NCI-H524 treated with DMSO at 0.1 percent for 48 hours (cell line): ENCODE measurements around the gene GPC6.

Experiments used
- DNase-seq: peaks from one replicate; lab custom pipeline; 2025; lab: John Stamatoyannopoulos, UW

The GPC6 gene

DNA sequence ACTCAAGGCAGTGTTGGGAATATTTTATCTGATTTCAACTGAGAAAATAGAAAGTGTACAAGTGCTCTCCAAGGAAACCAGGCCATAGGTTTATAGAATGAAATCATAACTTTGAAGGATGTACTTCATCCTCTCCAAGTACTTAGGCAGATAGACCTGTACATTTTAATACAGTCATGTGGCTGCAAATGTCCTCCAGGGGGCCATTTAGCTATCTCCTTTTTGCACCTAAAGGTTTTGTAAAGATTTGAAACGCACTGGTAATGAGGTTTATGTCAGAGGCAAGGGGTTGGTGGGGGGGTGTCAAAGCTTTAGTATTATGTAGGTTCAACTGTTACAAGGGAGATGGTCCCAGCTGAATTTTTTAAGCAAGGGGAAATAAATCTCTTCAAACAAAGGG is 888.4 kb downstream of the GPC6 start:
- no peak for DNase-seq

DNA sequence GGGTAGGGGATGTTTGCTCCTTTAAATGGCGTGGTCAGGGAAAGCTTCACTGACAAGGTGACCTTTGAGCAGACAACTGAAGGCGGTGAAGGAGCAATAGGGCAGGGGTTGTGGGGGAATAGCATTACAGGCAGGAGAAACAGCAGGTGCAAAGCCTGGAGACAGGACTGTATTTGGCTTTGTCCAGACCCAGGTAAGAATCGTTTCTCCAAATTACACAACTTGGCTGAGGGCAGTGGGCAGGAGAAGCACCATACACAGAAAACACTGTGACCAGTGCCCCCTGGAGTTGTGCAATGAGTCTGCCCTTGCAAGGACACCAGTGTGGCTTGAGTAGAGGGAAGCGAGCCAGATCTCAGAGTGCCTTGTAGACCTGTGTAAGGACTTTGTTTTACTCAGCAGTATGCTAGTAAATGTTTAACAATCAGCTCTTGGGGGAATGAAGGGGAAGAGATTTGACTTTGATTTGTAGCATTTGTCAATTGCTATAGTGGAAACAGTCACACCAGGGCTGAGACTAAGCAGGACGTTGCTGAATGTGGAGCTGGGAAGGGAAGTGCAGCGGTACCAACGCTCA is 892.8 kb downstream of the GPC6 start:
- no peak for DNase-seq

DNA sequence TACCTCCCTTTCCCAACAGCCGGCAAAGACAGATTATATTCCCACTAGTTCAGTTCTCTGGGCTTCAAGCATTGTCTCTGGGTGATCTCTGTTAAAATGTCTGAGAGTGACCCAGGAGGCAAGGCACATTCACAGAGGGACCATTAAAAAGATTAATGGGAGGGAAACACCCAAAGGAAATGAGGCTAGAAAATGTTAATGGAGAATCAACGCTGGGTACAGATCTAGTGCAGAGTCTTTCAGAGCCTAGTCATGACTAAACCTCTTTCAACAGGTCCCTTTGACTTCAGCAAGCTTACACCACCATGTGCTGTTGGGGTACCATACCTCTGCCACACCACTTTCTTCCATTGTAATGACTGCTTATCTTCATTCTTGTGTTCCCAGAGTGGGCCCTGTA is 894.3 kb downstream of the GPC6 start:
- DNase-seq: no peak

DNA sequence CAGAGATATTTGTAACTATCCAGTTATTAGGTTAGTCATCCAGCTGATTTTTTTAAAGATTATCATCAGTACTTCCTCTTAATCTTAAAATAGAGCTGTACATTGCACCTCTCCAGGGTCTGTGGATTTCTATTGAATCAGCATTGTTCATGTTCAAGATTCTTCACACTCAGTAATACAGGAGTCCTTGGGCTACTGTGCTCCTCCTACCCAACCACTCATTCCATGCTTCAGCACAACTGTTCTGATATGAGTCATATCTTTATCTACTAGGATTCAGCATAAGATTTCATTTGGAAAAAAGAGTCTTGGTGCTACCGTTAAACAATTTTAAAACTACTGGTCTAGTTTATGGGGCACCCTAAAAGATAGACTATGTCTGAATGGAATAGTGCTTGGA is 895.1 kb downstream of the GPC6 start:
- no peak for DNase-seq

DNA sequence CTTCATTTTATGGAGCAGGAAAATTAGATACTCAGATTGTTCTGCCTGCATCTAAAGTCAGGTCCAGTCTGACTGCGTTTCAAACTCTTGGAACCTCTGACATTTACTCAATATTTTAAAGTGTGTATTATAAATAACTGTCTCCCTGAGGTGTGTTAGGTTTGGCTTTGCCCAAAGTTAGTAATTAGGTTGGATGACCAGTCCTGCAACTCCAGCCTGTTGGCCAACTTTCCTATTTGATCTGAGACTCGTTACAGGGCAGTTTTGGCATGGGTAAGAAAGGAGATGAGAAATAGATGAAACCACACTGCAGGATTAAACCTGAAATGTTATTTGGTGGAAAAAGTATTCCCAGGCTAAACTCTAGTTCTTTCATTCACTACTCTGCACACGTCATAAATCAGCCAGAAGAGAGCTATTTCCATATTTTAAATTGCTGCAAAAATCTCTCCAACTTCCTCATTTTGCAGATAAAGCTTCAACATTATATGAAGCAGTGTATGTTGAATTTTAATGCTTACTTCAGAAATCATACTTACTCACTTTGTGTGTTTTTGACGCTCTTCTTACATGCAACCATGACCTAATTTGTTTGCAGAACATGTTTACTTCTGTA is 895.8 kb downstream of the GPC6 start:
- DNase-seq: no peak

- DNase-seq: no peak
Measured at GRCh38 chr13:94123557-94123956, 897.0 kb downstream of the GPC6 start.

GRCh38 chr13:94128430-94128829 is 901.8 kb downstream of the GPC6 start:
- no peak for DNase-seq

- DNase-seq: no peak
Measured at GRCh38 chr13:94129490-94129894, 902.9 kb downstream of the GPC6 start.

- no peak for DNase-seq
Measured at GRCh38 chr13:94138831-94139230, 912.2 kb downstream of the GPC6 start.

DNA sequence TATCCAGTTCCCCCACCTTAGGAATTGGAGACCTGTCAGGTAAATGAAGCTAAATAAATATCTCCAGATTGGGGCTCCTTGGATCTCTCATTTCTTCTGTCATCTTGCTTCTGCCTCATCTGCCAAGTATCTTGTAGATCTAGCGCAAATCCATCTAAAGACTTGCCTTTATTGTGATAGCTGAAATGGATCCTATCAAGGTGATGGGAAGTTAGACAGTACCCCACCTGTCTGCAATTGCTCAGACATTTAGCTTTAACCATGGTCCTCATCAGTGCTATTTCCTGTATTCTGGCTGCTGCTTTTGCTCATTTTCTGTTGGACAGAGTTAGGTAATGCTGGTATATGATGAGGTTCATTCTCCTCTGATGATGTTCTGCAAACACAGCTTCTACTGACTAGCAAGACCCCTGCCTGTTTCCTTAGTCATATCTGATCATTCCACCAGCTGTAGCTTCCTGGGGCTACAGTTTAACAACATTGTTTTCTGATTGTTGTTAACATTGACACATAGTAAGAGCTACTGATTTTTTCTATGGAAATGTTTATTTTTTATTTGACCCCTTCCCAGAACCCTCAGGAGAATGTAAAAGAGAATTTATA is 912.9 kb downstream of the GPC6 start:
- no peak for DNase-seq

GRCh38 chr13:94140027-94140426 is 913.4 kb downstream of the GPC6 start:
- no peak for DNase-seq

- no peak for DNase-seq
Measured at GRCh38 chr13:94140511-94140910, 913.9 kb downstream of the GPC6 start.

DNA sequence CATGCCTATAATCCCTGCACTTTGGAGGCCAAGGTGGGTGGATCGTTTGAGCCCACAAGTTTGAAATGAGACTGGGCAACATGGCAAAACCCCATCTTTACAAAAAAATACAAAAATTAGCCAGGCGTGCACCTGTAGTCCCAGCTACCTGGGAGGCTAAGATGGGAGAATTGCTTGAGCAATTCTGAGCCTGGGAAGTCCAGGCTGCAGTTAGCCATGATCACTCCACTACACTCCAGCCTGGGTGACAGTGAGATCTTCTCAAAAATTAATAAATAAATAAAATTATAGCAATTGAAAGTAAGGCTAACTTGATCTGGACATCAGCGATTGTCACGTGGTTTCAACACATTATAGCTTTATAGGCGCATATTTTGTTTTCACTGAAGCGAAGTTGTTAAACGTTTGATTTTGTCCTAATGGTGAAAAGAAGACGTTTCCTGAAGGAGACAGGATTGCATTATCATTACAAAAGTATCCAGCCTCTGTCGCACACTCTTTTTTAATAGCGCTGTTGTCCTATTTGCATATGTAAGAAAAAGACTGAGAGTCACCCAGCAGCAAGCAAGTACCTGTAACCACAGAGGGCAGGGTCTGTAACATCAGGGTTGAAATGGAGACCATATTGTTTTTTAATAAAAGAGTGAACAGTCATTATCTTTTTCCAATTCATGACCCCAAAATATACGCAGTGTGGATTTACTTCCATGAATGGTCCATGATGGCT is 917.2 kb downstream of the GPC6 start:
- DNase-seq: no peak

DNA sequence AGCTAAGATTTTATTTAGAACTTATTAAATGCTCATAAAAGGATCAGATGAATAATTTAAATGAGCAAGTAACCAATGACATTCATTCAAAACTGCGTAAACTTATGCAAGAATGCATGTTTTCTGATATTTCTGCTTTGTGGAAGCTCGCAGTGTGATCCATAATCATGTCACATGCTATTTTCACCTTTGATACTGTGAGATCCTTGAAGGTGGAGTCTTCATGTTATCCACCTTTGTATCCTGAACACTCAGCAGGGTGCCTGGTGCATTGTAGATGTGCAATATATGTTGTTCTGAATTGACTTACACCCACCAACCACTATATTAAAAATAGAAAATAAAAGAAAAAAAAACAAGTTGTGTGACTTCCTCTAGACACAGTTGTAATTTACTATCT is 919.4 kb downstream of the GPC6 start:
- DNase-seq: no peak

GRCh38 chr13:94153586-94153985 is 927.0 kb downstream of the GPC6 start:
- DNase-seq: no peak

DNA sequence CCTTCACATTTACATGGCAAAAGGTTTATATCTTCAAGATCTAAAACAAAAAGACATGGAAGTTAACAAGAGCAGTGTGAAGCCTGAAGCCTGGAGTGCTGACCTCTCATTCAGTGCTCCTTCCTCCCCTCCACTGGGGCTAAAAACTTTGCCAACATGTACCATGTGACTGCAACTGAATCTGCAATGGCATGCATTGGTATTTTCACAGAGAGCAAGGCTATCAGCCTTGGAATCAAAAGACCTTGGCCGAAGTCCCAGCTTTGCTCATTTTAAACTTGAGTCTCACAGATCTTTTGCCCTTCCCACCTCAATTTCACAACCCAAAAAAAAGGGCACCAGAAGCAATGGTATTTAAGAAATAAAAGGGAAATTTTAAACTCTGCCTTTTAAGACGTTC is 927.8 kb downstream of the GPC6 start:
- no peak for DNase-seq

GRCh38 chr13:94157705-94158218 is 931.2 kb downstream of the GPC6 start:
- no peak for DNase-seq

- no peak for DNase-seq
Measured at GRCh38 chr13:94160875-94161274, 934.3 kb downstream of the GPC6 start.

- no peak for DNase-seq
Measured at GRCh38 chr13:94162289-94162688, 935.7 kb downstream of the GPC6 start.

DNA sequence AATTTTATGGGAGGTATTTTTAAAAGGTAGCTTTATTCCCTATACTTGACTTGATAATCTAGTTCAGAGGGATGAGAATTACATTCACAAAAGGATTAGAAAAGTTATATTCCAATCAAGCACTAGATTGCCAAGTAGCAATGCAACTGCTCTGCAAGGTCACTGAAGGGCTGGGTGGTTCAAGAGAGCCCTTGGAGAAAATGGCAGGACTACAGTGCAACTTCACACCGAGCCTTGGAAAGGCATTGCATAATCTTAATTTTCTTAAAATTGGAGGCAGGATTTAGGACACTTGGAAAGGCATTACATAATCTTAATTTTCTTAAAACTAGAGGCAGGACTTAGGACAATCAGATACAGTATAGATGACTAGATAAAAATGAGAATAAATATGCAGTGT is 936.9 kb downstream of the GPC6 start:
- DNase-seq: no peak

DNA sequence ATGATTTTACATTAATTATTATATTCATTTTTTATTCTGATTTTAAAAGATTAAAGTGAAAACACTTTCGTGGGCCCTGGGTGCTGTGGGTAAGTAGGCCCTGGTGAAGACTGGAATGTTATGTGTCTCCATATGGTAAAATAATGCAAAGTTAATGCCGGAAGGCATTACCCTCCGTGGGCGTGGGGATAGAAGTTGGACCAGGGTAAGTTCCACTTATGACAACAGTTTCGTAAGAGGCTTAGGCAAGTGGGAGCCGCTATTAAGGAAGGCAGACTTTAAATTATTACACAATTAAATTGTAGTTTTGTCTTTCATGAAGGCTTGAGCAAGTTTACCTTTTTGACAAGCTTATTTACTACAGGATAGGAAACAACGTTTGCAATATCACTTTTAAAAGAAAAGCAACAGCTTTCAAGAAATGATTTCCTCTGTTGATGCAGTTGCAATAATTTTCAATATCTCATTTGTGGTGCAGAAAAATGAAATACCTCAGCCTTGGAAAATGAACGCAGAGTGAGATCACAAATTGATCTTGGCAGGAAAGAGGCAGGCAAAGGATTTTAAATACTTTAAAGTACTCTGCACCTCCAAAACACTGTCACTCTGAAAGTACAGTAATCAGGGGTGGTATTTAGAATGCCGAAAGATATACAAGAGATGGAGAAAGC is 942.3 kb downstream of the GPC6 start:
- DNase-seq: no peak

DNA sequence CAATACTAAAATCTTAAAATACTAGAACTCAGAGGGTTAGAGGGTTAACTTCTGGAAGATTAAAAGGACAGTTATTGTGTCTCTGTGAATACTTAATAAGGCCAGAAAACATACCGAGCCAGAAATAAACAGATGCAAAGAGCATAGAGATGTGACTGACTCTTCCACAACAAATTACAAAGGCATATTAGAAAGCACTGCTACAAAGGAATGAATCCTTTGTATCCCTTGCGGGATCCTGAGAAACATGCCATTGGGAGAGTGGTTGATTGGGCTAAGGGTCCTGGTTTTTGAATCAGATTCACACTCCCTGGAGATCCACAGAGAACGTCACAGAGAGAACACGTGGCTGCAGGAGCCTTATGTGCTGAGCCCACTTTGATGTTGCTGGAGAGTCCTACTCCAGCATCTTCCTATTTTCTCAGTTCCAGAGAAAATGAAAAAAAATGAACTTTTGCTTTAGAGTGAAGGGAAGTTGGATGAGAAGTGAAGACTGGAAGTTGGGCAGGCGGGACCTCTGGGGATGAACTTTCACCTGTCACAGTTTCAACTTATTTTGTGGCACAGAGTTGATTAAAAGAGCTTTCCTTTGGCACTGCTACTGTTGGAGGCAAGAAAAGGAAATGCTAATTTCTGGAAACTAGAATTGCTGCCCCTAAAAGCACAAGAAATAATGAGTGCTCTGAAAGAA is 943.0 kb downstream of the GPC6 start:
- DNase-seq: no peak
